Body of pancreas (tissue), 4 donors: Measurements from ENCODE around the gene IKZF3.

Source experiments
- POLR2A ChIP-seq, 3 donors: fragments of 450-650 bp; IDR thresholded peaks; one replicate each; pipeline ENCODE4 v1.6.1; 2016; ENCODE audit warnings: antibody characterized with exemption in 3 of 3, mild to moderate bottlenecking in 2 of 3
- TF ChIP-seq, protein P1 (sequence below), 7 experiments: fragments of 450-650 bp in 4 of 7; fragments of 200-600 bp in 3 of 7; sonication (generic) in 3 of 7; IDR thresholded peaks; one replicate each; pipeline ENCODE4 v1.5.1; 2016 to 2019; ENCODE audit warnings: antibody characterized with exemption in 7 of 7

DNA sequence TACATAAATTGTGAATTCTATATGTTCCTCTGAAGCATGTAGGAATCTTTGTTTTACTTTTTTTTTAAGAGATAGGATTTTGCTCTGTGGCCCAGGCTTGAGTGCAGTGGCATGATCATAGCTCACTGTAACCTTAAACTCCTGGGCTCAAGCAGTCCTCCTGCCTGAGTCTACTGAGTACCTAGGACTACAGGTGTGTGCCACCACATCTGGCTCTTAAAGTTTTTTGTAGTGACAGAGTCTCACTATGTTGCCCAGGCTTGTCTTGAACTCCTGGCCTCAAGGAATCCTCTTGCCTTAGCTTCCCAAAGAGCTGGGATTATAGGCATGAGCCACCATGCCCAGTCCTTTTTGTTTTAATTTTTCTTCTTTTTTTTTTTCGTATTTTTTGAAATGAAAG lies 25.3 kb downstream of the IKZF3 start:
- TF ChIP-seq, protein P1, sequence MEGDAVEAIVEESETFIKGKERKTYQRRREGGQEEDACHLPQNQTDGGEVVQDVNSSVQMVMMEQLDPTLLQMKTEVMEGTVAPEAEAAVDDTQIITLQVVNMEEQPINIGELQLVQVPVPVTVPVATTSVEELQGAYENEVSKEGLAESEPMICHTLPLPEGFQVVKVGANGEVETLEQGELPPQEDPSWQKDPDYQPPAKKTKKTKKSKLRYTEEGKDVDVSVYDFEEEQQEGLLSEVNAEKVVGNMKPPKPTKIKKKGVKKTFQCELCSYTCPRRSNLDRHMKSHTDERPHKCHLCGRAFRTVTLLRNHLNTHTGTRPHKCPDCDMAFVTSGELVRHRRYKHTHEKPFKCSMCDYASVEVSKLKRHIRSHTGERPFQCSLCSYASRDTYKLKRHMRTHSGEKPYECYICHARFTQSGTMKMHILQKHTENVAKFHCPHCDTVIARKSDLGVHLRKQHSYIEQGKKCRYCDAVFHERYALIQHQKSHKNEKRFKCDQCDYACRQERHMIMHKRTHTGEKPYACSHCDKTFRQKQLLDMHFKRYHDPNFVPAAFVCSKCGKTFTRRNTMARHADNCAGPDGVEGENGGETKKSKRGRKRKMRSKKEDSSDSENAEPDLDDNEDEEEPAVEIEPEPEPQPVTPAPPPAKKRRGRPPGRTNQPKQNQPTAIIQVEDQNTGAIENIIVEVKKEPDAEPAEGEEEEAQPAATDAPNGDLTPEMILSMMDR (IDR thresholded peaks at IDR 0.05) = no peak
- no peak for TF ChIP-seq POLR2A (IDR thresholded peaks at IDR 0.05)
